Smooth muscle cell (in vitro differentiated cells): ENCODE data around the gene SLC8A1. TPM values are rescaled to one million over a fixed set of nuclear protein-coding genes. Genes with fewer than 3 reads are reported as not detected.

Source experiments
- DNase-seq: peaks from one replicate; lab custom pipeline; 2025; ENCODE audit not compliant: unreplicated experiment; lab: John Stamatoyannopoulos, UW
- H2AFZ ChIP-seq: fragments of 200-600 bp; sonication (generic); 2 replicates; pipeline ENCODE4 v1.6.0; 2016; ENCODE audit warnings: antibody characterized with exemption, low read depth, mild to moderate bottlenecking
- H3F3A ChIP-seq: fragments of 200-600 bp; sonication (generic); 2 replicates; pipeline ENCODE4 v1.6.0; 2017; ENCODE audit warnings: antibody characterized with exemption, low read depth
- H3K27ac ChIP-seq: fragments of 200-600 bp; sonication (generic); 2 replicates; pipeline ENCODE4 v1.5.1; 2016; ENCODE audit warnings: low read depth, mild to moderate bottlenecking
- H3K27me3 ChIP-seq: fragments of 200-600 bp; sonication (generic); 2 replicates; pipeline ENCODE4 v1.6.1; 2016; ENCODE audit warnings: low read depth, mild to moderate bottlenecking
- H3K36me3 ChIP-seq: fragments of 200-600 bp; sonication (generic); 2 replicates; pipeline ENCODE4 v1.5.1; 2016; ENCODE audit warnings: low read depth
- H3K4me1 ChIP-seq: fragments of 200-600 bp; sonication (generic); 2 replicates; pipeline ENCODE4 v1.5.1; 2016; ENCODE audit warnings: low read depth
- H3K4me2 ChIP-seq: fragments of 200-600 bp; sonication (generic); 2 replicates; pipeline ENCODE4 v1.6.0; 2016; ENCODE audit warnings: mild to moderate bottlenecking
- H3K4me3 ChIP-seq: fragments of 200-600 bp; sonication (generic); 2 replicates; pipeline ENCODE4 v1.5.1; 2016; ENCODE audit warnings: mild to moderate bottlenecking
- H3K79me2 ChIP-seq: fragments of 200-600 bp; sonication (generic); 2 replicates; pipeline ENCODE4 v1.6.0; 2016; ENCODE audit warnings: low read depth, mild to moderate bottlenecking
- H3K9ac ChIP-seq: fragments of 200-600 bp; sonication (generic); 2 replicates; pipeline ENCODE4 v1.6.0; 2016; ENCODE audit warnings: low read depth
- H3K9me3 ChIP-seq: fragments of 200-600 bp; sonication (generic); replicated peaks from 2 replicates; pipeline ENCODE4 v1.5.1; 2016; ENCODE audit warnings: low read depth
- H4K20me1 ChIP-seq: fragments of 200-600 bp; sonication (generic); 2 replicates; pipeline ENCODE4 v1.6.0; 2016; ENCODE audit warnings: low read depth
- WGBS: methylation state at CpG from one replicate; pipeline ENCODE4 v1.1.7; 2016; ENCODE audit warnings: low lambda C conversion rate; 5-methylcytosine and 5-hydroxymethylcytosine counted together
- polyA plus RNA-seq: library from polyadenylated mRNA; unstranded; fragments of >200 nt; fragmentation: Nextera tagmentation; extraction: Ambion mirVana; gene quantifications from 2 replicates; pipeline ENCODE4 v1.2.1, GENCODE V29; 2016
- total RNA-seq: library from RNA; depleted of rRNA; stranded (reverse); fragments of >200 nt; gene quantifications from 2 replicates; pipeline ENCODE4 v1.2.3, GENCODE V29; 2014
- TF ChIP-seq, protein P1 (sequence below): fragments of 200-600 bp; sonication (generic); IDR thresholded peaks from 2 replicates; pipeline ENCODE4 v1.5.1; 2017; ENCODE audit warnings: borderline replicate concordance, mild to moderate bottlenecking, antibody characterized with exemption; ENCODE audit not compliant: insufficient read depth, poor library complexity, severe bottlenecking

The SLC8A1 gene
- total and polyA plus RNA-seq, 2 experiments from 2014 or later, result 1.1 to 5.3 TPM

DNA sequence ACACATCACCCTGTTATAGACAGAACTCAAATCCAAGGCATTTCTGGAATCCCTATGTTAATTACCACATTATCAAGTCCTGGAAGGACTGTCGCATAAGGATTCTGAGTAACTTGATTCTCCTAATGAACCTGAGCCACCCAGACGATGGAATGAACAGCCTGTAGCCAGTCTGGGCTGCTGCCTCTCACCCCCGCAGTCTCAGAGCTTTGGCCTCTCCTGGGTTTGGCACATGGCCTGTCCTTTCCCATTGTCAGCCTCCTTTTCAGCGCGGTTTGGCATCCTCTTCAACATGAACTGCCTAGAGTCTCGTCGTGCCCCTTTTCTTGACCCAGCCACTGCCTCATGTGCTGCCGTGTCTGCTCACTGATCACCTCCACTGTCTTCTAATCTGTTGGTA is 147.6 kb downstream of the SLC8A1 start:
- Histone ChIP-seq H3K79me2 (no peaks in the 10 kb centered on the region), H3K4me1 (no peaks in the 10 kb centered on the region), H3K9me3 (no peaks in the 10 kb centered on the region), H3K27me3 (no peaks in the 10 kb centered on the region), H3K4me2 (no peak overlapping the region), H4K20me1 (no peaks in the 10 kb centered on the region), H3K9ac (no peak overlapping the region), H3K4me3 (no peak overlapping the region), H2AFZ (no peak overlapping the region), H3F3A (no peaks in the 10 kb centered on the region), H3K27ac (no peak overlapping the region), H3K36me3 (no peaks in the 10 kb centered on the region)
- TF ChIP-seq, protein P1, sequence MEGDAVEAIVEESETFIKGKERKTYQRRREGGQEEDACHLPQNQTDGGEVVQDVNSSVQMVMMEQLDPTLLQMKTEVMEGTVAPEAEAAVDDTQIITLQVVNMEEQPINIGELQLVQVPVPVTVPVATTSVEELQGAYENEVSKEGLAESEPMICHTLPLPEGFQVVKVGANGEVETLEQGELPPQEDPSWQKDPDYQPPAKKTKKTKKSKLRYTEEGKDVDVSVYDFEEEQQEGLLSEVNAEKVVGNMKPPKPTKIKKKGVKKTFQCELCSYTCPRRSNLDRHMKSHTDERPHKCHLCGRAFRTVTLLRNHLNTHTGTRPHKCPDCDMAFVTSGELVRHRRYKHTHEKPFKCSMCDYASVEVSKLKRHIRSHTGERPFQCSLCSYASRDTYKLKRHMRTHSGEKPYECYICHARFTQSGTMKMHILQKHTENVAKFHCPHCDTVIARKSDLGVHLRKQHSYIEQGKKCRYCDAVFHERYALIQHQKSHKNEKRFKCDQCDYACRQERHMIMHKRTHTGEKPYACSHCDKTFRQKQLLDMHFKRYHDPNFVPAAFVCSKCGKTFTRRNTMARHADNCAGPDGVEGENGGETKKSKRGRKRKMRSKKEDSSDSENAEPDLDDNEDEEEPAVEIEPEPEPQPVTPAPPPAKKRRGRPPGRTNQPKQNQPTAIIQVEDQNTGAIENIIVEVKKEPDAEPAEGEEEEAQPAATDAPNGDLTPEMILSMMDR, result no peak
- 73% methylated on average over 8 of the region's 8 CpGs for WGBS
- DNase-seq, result no peak

DNA sequence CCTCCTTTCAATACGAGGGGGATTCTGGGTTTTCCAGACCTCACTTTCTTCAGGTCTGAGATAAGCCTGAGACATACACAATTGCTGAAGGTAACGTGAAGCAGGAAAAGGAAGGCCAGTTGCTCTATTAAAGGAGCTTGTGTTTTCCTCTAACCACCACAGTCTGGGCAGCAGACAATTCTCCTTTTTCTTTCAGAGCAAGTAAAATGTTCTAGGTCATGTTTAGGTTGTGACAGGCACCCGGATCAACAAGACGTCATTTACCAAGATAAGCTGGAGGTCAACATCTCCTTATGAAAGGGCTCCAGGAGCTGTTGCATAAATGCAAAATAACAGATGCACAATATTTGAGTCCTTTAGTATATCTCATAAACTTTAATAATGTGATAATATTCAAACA is 148.1 kb downstream of the SLC8A1 start:
- no peak overlapping the region for H3K9ac ChIP-seq

DNA sequence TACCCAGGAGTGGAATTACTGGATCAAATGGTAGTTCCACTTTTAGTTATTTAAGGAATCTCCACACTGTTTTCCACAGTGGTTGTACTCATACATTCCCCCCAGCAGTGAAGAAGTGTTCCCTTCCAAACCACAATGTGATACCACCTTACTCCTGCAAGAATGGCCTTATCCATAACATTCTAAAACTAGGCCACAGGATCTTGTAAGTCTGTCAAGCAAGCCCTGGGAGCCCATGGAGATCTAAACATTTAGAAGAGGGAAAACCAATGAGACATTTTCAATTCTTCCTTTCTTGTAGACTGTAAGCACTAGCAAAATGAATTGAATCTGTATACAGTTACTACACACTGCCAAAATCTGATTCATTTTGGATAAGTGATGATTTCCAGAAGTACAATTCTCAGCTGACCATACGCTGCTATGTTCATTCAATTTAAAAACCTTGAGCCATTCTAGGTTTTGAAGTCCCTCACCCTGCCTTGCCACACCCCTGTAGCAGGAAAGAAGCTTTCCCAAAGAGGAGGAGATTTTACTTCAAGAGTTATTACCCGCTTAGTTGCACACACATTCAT is 149.1 kb downstream of the SLC8A1 start:
- no peaks in the 10 kb centered on the region for H4K20me1 ChIP-seq
- no peaks in the 10 kb centered on the region for H3K9me3 ChIP-seq
- no peaks in the 10 kb centered on the region for H3K36me3 ChIP-seq
- H3K4me1 ChIP-seq, result no peaks in the 10 kb centered on the region
- H3K9ac ChIP-seq, result no peak overlapping the region
- H3K4me2 ChIP-seq, result no peak overlapping the region
- TF ChIP-seq, protein P1, result no peak
- no peak for DNase-seq
- H3K4me3 ChIP-seq, result no peak overlapping the region
- no peak overlapping the region for H3K27ac ChIP-seq
- no peak overlapping the region for H2AFZ ChIP-seq
- no peaks in the 10 kb centered on the region for H3K79me2 ChIP-seq
- no peaks in the 10 kb centered on the region for H3F3A ChIP-seq
- 91% methylated on average over 2 of the region's 2 CpGs for WGBS
- H3K27me3 ChIP-seq, result no peaks in the 10 kb centered on the region

More for the DNA sequence above, 148.1 kb downstream of the SLC8A1 start:
- no peak for DNase-seq
- no peaks in the 10 kb centered on the region for H3K4me1 ChIP-seq
- 64% methylated on average over 4 of the region's 4 CpGs for WGBS
- H3K27me3 ChIP-seq, result no peaks in the 10 kb centered on the region
- H3K4me3 ChIP-seq, result no peak overlapping the region
- no peak overlapping the region for H2AFZ ChIP-seq
- H3K4me2 ChIP-seq, result no peak overlapping the region
- TF ChIP-seq, protein P1, result no peak
- no peaks in the 10 kb centered on the region for H3K79me2 ChIP-seq
- H3K36me3 ChIP-seq, result no peaks in the 10 kb centered on the region
- H3K27ac ChIP-seq, result no peak overlapping the region
- H3F3A ChIP-seq, result no peaks in the 10 kb centered on the region
- no peaks in the 10 kb centered on the region for H3K9me3 ChIP-seq
- no peaks in the 10 kb centered on the region for H4K20me1 ChIP-seq

DNA sequence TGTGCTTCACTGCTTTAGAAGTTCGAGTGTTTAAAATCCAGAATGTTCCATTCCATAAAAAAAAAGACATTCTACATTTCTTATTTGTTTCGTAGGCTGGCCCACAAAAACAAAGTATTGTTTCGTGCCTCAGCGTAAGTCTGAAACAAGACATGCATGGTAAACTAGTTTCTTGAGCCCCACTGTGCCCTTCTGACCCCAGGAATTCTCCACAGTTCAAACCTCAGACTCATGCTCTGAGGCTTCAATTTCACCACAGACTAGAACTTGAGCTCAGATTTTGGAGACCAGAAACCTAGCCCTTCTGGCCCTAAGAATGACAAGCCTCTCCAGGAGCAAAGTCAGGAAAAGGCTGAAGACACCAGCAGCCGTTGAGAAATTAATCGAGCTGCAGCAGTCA is 151.5 kb downstream of the SLC8A1 start:
- no peaks in the 10 kb centered on the region for H3K9me3 ChIP-seq
- H3K4me1 ChIP-seq, result no peaks in the 10 kb centered on the region
- H3K4me3 ChIP-seq, result no peak overlapping the region
- TF ChIP-seq, protein P1, result no peak
- H3K4me2 ChIP-seq, result no peak overlapping the region
- no peaks in the 10 kb centered on the region for H3F3A ChIP-seq
- DNase-seq, result no peak
- no peak overlapping the region for H2AFZ ChIP-seq
- WGBS, result 77% methylated on average over 6 of the region's 6 CpGs
- no peak overlapping the region for H3K9ac ChIP-seq
- no peaks in the 10 kb centered on the region for H3K79me2 ChIP-seq
- no peaks in the 10 kb centered on the region for H4K20me1 ChIP-seq
- no peaks in the 10 kb centered on the region for H3K36me3 ChIP-seq
- H3K27me3 ChIP-seq, result no peaks in the 10 kb centered on the region
- H3K27ac ChIP-seq, result no peak overlapping the region
